Ascending aorta (tissue), 2 donors: ENCODE results near the gene DROSHA. TPM values are rescaled to one million over a fixed set of nuclear protein-coding genes. Genes with fewer than 3 reads are reported as not detected.

Source experiments
- DNase-seq, 2 donors: peaks; one replicate each; pipeline ENCODE4 v3.0.0-alpha.2; 2019; ENCODE audit warnings: low spot score in 2 of 2
- H3K27ac ChIP-seq, 2 donors: fragments of 200-600 bp; sonication (generic); one replicate each; pipeline ENCODE4 v1.5.1; 2016 to 2017; ENCODE audit warnings: mild to moderate bottlenecking in 1 of 2
- H3K27me3 ChIP-seq: fragments of 200-600 bp; sonication (generic); one replicate; pipeline ENCODE4 v1.5.1; 2017
- H3K36me3 ChIP-seq, 2 donors: fragments of 200-600 bp; sonication (generic); one replicate each; pipeline ENCODE4 v1.5.1; 2016
- H3K4me1 ChIP-seq, 2 donors: fragments of 200-600 bp; sonication (generic); one replicate each; pipeline ENCODE4 v1.5.1; 2016 to 2017; ENCODE audit warnings: mild to moderate bottlenecking in 1 of 2
- H3K4me3 ChIP-seq, 2 donors: fragments of 200-600 bp; sonication (generic); one replicate each; pipeline ENCODE4 v1.5.1; 2016 to 2017; ENCODE audit warnings: mild to moderate bottlenecking in 1 of 2
- H3K9me3 ChIP-seq, 2 donors: fragments of 200-600 bp; sonication (generic); one replicate each; pipeline ENCODE4 v1.5.1; 2016
- intact Hi-C: fragments of 100-400 bp; cut with DNase I; formaldehyde crosslinking; loops from one replicate; pipeline ENCODE4 v1.15.1; 2023
- total RNA-seq: library from RNA; depleted of rRNA; stranded (reverse); fragments of >200 nt; gene quantifications from one replicate; pipeline ENCODE4 v1.1.0, GENCODE V29; 2016
- TF ChIP-seq, protein P1 (sequence below), 3 experiments: fragments of 200-600 bp in 2 of 3; fragments of 450-650 bp in 1 of 3; sonication (generic) in 2 of 3; IDR thresholded peaks; one replicate each; pipeline ENCODE4 v1.5.1; 2016 to 2019; ENCODE audit warnings: antibody characterized with exemption in 3 of 3, mild to moderate bottlenecking in 1 of 3, moderate library complexity in 1 of 3

Gene DROSHA
- total RNA-seq, 1 donor from 2014 or later: 54.9 TPM

DNA sequence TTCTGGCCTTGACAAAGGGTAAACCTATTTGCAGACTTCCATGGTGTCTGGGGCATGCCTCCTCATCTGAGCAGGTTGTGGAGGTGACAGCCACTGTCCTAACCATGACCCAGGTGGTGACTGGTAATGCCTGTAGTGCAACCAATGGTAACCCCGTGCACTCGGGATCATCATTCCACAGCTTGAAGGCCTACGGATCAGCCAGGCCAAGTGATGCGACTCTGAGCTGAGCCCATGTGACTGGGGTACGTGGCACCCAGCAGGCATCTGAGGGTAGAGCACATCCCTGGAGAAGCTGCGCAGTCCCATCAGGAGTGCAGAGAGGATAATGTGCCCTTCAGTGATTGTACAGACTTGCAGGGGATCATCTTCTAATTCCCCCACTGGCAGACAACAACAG is 35.0 kb downstream of the DROSHA start:
- TF ChIP-seq, protein P1, sequence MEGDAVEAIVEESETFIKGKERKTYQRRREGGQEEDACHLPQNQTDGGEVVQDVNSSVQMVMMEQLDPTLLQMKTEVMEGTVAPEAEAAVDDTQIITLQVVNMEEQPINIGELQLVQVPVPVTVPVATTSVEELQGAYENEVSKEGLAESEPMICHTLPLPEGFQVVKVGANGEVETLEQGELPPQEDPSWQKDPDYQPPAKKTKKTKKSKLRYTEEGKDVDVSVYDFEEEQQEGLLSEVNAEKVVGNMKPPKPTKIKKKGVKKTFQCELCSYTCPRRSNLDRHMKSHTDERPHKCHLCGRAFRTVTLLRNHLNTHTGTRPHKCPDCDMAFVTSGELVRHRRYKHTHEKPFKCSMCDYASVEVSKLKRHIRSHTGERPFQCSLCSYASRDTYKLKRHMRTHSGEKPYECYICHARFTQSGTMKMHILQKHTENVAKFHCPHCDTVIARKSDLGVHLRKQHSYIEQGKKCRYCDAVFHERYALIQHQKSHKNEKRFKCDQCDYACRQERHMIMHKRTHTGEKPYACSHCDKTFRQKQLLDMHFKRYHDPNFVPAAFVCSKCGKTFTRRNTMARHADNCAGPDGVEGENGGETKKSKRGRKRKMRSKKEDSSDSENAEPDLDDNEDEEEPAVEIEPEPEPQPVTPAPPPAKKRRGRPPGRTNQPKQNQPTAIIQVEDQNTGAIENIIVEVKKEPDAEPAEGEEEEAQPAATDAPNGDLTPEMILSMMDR (IDR thresholded peaks at IDR 0.05): no peak
- no peak overlapping the region for H3K4me3 ChIP-seq
- H3K27me3 ChIP-seq: no peaks in the 10 kb centered on the region
- DNase-seq: no peak
- no peak overlapping the region for H3K27ac ChIP-seq
- H3K9me3 ChIP-seq: no peaks in the 10 kb centered on the region
- intact Hi-C loops: no loop called here
- peaks cover 80 to 83% of the 10 kb centered on the region in 2 donors for H3K36me3 ChIP-seq
- no peaks in the 10 kb centered on the region for H3K4me1 ChIP-seq

DNA sequence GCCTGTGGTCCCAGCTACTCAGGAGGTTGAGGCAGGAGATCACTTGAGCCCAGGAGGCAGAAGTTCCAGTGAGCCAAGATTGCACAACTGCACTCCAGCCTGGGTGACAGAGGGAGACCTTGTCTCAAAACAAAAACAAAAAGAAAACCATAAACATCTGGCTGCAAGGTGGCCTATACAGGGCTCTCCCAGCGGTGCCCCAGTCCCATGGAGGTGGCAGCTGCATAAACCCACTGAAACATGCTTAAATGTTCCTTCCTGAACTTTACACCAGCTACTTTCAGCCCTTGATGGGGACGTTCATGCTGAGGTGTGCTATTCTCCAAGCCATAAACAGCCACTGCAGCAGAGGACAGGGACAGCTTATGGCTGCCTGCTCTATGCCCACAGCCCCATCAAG is 35.6 kb downstream of the DROSHA start:
- no peaks in the 10 kb centered on the region for H3K27me3 ChIP-seq
- no peak overlapping the region for H3K27ac ChIP-seq
- no peak for DNase-seq
- no peaks in the 10 kb centered on the region for H3K4me1 ChIP-seq
- TF ChIP-seq, protein P1 (IDR thresholded peaks at IDR 0.05): no peak
- intact Hi-C loops: no loop called here
- H3K36me3 ChIP-seq: peaks cover 75 to 83% of the 10 kb centered on the region in 2 donors
- no peak overlapping the region for H3K4me3 ChIP-seq
- H3K9me3 ChIP-seq: no peaks in the 10 kb centered on the region

DNA sequence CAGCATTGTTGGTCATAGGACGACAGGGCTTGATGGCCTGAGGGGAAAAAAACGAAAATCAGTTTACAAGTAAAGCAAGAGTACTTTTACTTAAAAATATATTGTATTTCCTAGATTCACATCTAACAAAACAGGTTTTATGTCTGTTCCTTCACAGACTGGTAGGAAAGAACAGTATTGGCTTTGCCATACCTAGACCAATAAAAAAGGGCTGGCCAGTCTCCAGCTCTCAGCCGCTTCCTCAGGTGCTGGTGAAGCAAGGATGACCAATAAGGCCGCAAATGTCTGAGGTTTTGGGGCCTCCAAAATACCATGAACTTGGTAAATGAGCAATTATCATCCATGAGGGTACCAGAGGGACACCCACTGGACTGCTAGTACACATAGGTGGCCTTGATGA is 36.6 kb downstream of the DROSHA start:
- Histone ChIP-seq H3K27ac (no peak overlapping the region), H3K36me3 (peaks cover 70 to 78% of the 10 kb centered on the region in 2 donors), H3K4me1 (no peaks in the 10 kb centered on the region), H3K4me3 (no peak overlapping the region), H3K9me3 (no peaks in the 10 kb centered on the region), H3K27me3 (no peaks in the 10 kb centered on the region)
- DNase-seq: no peak
- TF ChIP-seq, protein P1 (IDR thresholded peaks at IDR 0.05): no peak
- intact Hi-C loops: no loop called here

DNA sequence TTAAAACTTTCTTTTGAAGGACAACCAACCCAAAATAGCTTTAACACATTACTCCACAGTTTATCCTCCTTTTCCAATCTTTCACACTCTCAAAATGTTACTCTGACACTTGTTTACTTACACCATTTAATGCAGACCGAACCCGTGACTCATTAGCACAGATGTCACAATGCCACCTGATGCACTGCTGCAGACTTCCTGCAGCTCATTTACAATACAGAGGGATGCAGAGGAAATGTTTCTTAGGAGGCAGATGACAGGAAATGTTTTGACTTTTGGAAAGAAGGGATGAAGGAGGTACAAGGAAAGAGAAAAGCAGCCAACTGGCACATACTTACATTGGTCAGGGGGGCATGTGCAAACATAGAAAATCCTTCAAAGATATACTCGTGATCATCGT is 39.0 kb downstream of the DROSHA start:
- intact Hi-C loops: no loop called here
- H3K27ac ChIP-seq: no peak overlapping the region

DNA sequence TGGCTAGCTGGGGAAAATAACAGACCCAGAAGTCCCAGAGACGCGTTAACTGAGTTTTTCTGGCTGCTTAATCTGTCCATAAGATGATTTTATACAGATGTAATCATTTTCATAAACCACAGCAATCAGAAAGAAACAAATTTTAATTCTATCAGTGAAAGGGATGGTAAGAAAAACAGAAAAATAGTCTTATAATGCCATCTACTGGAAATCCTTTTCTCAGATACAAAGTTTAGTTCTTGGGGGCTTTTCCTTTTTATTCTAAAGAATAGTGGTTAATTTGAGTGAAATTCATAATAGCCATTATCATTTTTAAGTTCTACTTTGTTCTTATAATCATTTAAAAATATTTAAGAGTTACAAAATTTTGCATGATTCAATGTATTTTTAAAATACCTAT is 44.4 kb downstream of the DROSHA start:
- Histone ChIP-seq H3K4me3 (no peak overlapping the region), H3K9me3 (no peaks in the 10 kb centered on the region), H3K4me1 (no peaks in the 10 kb centered on the region), H3K27ac (no peak overlapping the region), H3K27me3 (no peaks in the 10 kb centered on the region), H3K36me3 (peaks cover 16 to 54% of the 10 kb centered on the region in 2 donors)
- DNase-seq: no peak
- intact Hi-C loops: no loop called here
- TF ChIP-seq, protein P1 (IDR thresholded peaks at IDR 0.05): no peak

More for the DNA sequence above, 39.0 kb downstream of the DROSHA start:
- TF ChIP-seq, protein P1 (IDR thresholded peaks at IDR 0.05): no peak
- Histone ChIP-seq H3K27me3 (no peaks in the 10 kb centered on the region), H3K4me3 (no peak overlapping the region), H3K9me3 (no peaks in the 10 kb centered on the region), H3K4me1 (no peaks in the 10 kb centered on the region), H3K36me3 (peaks cover 62 to 72% of the 10 kb centered on the region in 2 donors)
- DNase-seq: no peak

DNA sequence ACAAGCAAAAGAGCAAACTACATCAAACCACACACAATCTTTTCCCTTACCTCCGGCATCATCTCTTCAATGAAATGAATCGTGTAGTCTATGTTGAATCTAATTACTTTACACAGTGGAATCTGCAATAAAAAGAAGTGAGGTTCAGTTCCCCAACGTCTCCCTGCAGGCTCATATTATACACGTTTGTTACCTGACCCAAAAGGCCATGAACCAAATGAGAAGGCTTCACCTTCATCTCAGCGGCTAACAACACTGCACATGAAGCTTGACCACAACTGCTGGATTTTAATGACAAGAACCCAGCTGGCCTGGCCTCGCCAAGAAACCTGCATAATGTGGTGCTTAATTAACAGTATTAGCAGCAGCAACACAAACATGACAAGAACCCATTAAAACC is 45.5 kb downstream of the DROSHA start:
- TF ChIP-seq, protein P1 (IDR thresholded peaks at IDR 0.05): no peak
- Histone ChIP-seq H3K27me3 (no peaks in the 10 kb centered on the region), H3K27ac (no peak overlapping the region), H3K36me3 (peaks cover 16 to 52% of the 10 kb centered on the region in 2 donors), H3K4me1 (no peaks in the 10 kb centered on the region), H3K9me3 (no peaks in the 10 kb centered on the region), H3K4me3 (no peak overlapping the region)
- no peak for DNase-seq
- intact Hi-C loops: no loop called here
